ENCODE measurements around the gene NAA20.

NAA20 gene

DNA sequence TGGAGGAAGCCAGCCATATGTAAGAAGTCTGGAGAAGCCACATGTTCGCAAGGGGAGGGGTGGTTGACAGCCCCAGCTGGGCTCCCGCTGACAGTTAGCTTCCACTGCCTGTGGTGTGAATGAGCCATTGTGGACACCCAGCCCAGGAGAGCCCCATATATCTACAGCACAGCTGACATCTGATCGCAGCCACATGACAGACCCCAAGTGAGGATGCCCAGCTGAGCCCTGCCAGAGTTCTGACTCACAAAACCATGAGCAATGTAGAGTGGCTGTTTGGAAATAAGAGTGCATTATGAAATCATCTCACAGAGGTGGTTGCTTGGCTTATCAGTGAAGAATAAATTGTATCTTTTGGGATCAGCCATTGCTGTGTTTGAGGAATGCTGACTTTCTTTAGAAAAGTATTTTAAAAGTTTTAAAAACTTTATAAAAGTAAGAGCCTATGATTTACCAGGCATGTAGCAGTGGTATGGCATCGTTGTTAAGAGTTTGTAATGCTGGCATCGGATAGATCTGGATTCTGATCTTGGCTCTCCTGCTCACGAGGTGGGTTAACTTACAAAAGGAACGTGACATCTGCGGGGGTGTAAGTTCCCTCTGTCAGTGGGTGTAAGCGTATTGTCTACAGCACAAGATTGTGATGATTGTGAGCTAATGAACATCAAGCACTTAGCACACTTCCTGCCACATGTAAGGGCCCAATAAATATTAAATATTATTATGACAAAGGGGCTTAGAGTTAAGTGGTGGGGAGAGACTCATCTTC is 59.3 kb downstream of the NAA20 start:
- no peak for DNase-seq (ENCODE audit: low spot score)

DNA sequence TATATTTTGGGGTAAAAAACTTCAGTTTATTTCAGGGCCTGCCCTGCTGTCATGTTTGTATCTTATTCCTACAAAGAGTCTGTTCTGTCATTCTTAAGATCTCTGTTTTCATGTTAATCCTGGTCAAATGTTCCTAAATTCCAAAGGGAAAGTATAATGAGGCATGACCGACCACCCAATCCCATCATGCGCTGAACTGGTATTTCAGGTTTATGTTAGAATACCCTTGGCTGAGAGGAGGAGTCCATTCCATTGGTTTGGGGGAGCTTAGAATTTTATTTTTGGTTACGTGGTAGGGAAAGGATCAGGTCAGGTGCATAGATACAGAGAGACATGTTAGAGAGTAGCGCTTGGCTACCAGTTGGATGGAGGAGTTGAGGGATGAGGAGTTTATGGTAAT is 60.9 kb downstream of the NAA20 start:
- no peak for DNase-seq (ENCODE audit: low spot score)

DNA sequence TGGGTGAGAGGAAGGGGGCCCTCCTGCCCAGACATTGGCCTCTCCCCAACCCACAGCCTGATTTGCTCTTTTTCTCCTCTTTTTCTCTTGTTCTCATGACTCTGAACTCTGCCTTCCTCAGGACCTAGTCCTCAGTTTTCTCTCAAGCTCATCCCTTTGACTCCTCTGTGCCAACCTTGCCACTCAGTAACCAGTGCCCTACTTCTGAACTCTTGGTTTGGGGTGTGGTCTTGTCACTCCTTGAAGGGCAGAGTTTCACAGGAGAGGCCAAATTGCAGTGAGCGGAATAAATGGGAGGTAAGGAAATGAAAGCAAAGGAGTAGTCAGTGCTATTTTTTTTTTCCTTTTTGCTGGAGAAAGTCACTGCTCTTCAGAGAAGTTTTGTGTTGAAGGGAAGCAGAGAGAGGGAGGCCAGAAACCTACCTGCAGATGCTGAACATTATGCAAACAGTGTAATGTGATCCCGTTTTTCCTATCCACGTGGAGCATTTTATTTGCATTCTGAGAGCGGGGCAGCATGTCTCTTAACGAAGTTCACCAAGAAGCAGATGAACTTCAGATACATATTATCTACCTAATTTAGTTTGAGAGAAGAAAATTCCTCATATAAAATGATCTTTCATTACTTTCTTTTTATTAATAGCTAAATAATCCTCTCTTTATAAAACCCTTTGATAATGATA is 62.1 kb downstream of the NAA20 start:
- no peak for DNase-seq (ENCODE audit: low spot score)

All from hematopoietic multipotent progenitor cell treated with erythropoietin and hydrocortisone succinate and interleukin-3 and kit ligand, for 15 days (in vitro differentiated cells).